ENCODE results near the gene SCN4A. TPM values are rescaled to one million over a fixed set of nuclear protein-coding genes. Genes with fewer than 3 reads are reported as not detected.

The SCN4A gene
- total and polyA plus RNA-seq, 2 of the 13 experiments (the other 11 are each of a cell fraction or from before 2014, with no cell fraction given) = 0.02 to 0.03 TPM

DNA sequence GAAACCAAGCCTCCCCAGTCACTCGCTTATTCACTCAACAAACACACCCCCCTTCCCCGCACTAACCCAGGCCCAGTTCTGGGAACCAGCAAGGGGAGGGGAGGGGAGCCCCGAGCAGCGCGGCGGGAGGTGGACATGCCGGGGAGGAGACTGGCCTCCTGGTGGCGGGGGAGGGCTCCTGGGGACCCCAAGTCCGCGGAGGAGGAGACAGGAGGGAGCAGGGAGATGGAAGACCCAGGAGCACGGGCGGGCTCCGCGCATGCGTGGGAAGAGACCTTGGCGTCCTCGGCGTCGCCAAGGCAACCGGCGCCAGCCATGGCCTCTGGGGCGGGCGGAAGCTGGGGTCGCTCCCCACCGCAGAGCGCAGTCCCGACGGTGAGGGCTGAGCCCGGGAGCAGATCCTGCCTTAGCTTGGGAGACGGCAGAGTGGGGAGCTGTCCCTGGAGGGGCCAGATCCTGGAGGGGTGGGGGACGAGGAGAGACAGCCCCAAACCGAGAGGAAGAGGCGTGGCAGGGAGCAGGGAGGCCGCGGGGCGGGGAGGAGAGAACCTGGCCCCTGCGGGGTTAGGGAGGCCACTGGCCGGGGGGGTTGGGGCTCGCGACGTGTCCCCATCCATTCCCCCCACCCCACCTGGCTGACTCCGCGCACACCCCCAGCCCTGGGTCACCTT, 25.5 kb upstream of the SCN4A start, which contains the start of gene PRR29 (continued):
- no peak for TF ChIP-seq ZNF17 (CRISPR knock-in tag; IDR thresholded peaks at IDR 0.05)
- 0 out of 2 replicates have a peak, but pooled peaks have one; percentile 32 for TF ChIP-seq NFKB2 (CRISPR knock-in tag; IDR thresholded peaks at IDR 0.05; ENCODE audit: borderline replicate concordance)
- peak; percentile 39; the same call in 1 of the 2 replicates for TF ChIP-seq TBX2 (CRISPR knock-in tag; IDR thresholded peaks at IDR 0.05; ENCODE audit: borderline replicate concordance)
- TF ChIP-seq MTA3 (CRISPR knock-in tag; IDR thresholded peaks at IDR 0.05) = no peak
- no peak for TF ChIP-seq SIX1 (CRISPR knock-in tag; IDR thresholded peaks at IDR 0.05; ENCODE audit: borderline replicate concordance)
- no peak for TF ChIP-seq ZBTB8A (CRISPR knock-in tag; IDR thresholded peaks at IDR 0.05; ENCODE audit: borderline replicate concordance, low read depth)
- TF ChIP-seq ZNF468 (CRISPR knock-in tag; IDR thresholded peaks at IDR 0.05) = no peak
- no peak for TF ChIP-seq U2AF1 (optimal IDR thresholded peaks at IDR 0.05; ENCODE audit: low read depth, low read length)
- TF ChIP-seq ZNF598 (CRISPR knock-in tag; IDR thresholded peaks at IDR 0.05; ENCODE audit: borderline replicate concordance) = 0 out of 2 replicates have a peak, but pooled peaks have one; percentile 46
- peak; percentile 51; the same call in 1 of the 2 replicates for TF ChIP-seq FOXO1 (CRISPR knock-in tag; IDR thresholded peaks at IDR 0.05)
- TF ChIP-seq RBFOX2 (IDR thresholded peaks at IDR 0.05; ENCODE audit: low read depth, low read length) = no peak
- TF ChIP-seq, protein P1, sequence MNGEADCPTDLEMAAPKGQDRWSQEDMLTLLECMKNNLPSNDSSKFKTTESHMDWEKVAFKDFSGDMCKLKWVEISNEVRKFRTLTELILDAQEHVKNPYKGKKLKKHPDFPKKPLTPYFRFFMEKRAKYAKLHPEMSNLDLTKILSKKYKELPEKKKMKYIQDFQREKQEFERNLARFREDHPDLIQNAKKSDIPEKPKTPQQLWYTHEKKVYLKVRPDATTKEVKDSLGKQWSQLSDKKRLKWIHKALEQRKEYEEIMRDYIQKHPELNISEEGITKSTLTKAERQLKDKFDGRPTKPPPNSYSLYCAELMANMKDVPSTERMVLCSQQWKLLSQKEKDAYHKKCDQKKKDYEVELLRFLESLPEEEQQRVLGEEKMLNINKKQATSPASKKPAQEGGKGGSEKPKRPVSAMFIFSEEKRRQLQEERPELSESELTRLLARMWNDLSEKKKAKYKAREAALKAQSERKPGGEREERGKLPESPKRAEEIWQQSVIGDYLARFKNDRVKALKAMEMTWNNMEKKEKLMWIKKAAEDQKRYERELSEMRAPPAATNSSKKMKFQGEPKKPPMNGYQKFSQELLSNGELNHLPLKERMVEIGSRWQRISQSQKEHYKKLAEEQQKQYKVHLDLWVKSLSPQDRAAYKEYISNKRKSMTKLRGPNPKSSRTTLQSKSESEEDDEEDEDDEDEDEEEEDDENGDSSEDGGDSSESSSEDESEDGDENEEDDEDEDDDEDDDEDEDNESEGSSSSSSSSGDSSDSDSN (CRISPR knock-in tag; IDR thresholded peaks at IDR 0.05) = peak; percentile 51
- TF ChIP-seq, protein P2, sequence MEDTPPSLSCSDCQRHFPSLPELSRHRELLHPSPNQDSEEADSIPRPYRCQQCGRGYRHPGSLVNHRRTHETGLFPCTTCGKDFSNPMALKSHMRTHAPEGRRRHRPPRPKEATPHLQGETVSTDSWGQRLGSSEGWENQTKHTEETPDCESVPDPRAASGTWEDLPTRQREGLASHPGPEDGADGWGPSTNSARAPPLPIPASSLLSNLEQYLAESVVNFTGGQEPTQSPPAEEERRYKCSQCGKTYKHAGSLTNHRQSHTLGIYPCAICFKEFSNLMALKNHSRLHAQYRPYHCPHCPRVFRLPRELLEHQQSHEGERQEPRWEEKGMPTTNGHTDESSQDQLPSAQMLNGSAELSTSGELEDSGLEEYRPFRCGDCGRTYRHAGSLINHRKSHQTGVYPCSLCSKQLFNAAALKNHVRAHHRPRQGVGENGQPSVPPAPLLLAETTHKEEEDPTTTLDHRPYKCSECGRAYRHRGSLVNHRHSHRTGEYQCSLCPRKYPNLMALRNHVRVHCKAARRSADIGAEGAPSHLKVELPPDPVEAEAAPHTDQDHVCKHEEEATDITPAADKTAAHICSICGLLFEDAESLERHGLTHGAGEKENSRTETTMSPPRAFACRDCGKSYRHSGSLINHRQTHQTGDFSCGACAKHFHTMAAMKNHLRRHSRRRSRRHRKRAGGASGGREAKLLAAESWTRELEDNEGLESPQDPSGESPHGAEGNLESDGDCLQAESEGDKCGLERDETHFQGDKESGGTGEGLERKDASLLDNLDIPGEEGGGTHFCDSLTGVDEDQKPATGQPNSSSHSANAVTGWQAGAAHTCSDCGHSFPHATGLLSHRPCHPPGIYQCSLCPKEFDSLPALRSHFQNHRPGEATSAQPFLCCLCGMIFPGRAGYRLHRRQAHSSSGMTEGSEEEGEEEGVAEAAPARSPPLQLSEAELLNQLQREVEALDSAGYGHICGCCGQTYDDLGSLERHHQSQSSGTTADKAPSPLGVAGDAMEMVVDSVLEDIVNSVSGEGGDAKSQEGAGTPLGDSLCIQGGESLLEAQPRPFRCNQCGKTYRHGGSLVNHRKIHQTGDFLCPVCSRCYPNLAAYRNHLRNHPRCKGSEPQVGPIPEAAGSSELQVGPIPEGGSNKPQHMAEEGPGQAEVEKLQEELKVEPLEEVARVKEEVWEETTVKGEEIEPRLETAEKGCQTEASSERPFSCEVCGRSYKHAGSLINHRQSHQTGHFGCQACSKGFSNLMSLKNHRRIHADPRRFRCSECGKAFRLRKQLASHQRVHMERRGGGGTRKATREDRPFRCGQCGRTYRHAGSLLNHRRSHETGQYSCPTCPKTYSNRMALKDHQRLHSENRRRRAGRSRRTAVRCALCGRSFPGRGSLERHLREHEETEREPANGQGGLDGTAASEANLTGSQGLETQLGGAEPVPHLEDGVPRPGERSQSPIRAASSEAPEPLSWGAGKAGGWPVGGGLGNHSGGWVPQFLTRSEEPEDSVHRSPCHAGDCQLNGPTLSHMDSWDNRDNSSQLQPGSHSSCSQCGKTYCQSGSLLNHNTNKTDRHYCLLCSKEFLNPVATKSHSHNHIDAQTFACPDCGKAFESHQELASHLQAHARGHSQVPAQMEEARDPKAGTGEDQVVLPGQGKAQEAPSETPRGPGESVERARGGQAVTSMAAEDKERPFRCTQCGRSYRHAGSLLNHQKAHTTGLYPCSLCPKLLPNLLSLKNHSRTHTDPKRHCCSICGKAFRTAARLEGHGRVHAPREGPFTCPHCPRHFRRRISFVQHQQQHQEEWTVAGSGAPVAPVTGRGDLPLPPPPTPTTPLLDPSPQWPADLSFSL (CRISPR knock-in tag; IDR thresholded peaks at IDR 0.05) = no peak
- TF ChIP-seq, protein P3, sequence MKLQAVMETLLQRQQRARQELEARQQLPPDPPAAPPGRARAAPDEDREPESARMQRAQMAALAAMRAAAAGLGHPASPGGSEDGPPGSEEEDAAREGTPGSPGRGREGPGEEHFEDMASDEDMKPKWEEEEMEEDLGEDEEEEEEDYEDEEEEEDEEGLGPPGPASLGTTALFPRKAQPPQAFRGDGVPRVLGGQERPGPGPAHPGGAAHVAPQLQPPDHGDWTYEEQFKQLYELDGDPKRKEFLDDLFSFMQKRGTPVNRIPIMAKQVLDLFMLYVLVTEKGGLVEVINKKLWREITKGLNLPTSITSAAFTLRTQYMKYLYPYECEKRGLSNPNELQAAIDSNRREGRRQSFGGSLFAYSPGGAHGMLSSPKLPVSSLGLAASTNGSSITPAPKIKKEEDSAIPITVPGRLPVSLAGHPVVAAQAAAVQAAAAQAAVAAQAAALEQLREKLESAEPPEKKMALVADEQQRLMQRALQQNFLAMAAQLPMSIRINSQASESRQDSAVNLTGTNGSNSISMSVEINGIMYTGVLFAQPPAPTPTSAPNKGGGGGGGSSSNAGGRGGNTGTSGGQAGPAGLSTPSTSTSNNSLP (IDR thresholded peaks at IDR 0.05; ENCODE audit: low read depth, low read length) = 0 out of 2 replicates have a peak, but pooled peaks have one; percentile 6
- TF ChIP-seq, protein P4, sequence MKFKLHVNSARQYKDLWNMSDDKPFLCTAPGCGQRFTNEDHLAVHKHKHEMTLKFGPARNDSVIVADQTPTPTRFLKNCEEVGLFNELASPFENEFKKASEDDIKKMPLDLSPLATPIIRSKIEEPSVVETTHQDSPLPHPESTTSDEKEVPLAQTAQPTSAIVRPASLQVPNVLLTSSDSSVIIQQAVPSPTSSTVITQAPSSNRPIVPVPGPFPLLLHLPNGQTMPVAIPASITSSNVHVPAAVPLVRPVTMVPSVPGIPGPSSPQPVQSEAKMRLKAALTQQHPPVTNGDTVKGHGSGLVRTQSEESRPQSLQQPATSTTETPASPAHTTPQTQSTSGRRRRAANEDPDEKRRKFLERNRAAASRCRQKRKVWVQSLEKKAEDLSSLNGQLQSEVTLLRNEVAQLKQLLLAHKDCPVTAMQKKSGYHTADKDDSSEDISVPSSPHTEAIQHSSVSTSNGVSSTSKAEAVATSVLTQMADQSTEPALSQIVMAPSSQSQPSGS (CRISPR knock-in tag; IDR thresholded peaks at IDR 0.05) = 0 out of 2 replicates have a peak, but pooled peaks have one; percentile 42
- no peak for TF ChIP-seq GZF1 (CRISPR knock-in tag; IDR thresholded peaks at IDR 0.05)

All from HepG2 (cell line).